Liver (tissue), 9 donors: ENCODE data around the gene TMEM165. TPM values are rescaled to one million over a fixed set of nuclear protein-coding genes. Genes with fewer than 3 reads are reported as not detected.

Source experiments
- DNase-seq: peaks from one replicate; pipeline ENCODE4 v3.0.0-alpha.2; 2017; ENCODE audit warnings: low spot score
- H3K27ac ChIP-seq, 2 donors: one replicate each; pipeline ENCODE4 v1.7.0; 2013; ENCODE audit warnings: inconsistent platforms in 2 of 2, low read length in 2 of 2, control low read depth in 1 of 2, low read depth in 1 of 2, mild to moderate bottlenecking in 1 of 2
- H3K27me3 ChIP-seq, 4 donors: one replicate each; pipeline versions ENCODE4 v1.6.1 to v1.7.0; 2013; ENCODE audit warnings: low read length in 3 of 4, inconsistent platforms in 1 of 4, mild to moderate bottlenecking in 1 of 4, moderate library complexity in 1 of 4; ENCODE audit not compliant: control insufficient read depth in 4 of 4, insufficient read depth in 4 of 4
- H3K36me3 ChIP-seq, 4 donors: one replicate each; pipeline versions ENCODE4 v1.6.1 to v1.7.0; 2013; ENCODE audit warnings: low read length in 3 of 4, mild to moderate bottlenecking in 3 of 4, low read depth in 1 of 4, moderate library complexity in 1 of 4; ENCODE audit not compliant: control insufficient read depth in 4 of 4, insufficient read depth in 3 of 4
- H3K4me1 ChIP-seq, 4 donors: one replicate each; pipeline versions ENCODE4 v1.6.1 to v1.7.0; 2013; ENCODE audit warnings: low read length in 3 of 4, mild to moderate bottlenecking in 3 of 4, moderate library complexity in 1 of 4; ENCODE audit not compliant: control insufficient read depth in 4 of 4, insufficient read depth in 4 of 4
- H3K4me3 ChIP-seq, 3 donors: one replicate each; pipeline versions ENCODE4 v1.6.1 to v1.7.0; 2013; ENCODE audit warnings: low read length in 3 of 3, control low read depth in 1 of 3, low read depth in 1 of 3, mild to moderate bottlenecking in 1 of 3
- H3K9ac ChIP-seq, 2 donors: one replicate each; pipeline ENCODE4 v1.7.0; 2013; ENCODE audit warnings: low read length in 2 of 2, mild to moderate bottlenecking in 2 of 2, moderate library complexity in 2 of 2, control low read depth in 1 of 2, low read depth in 1 of 2
- H3K9me3 ChIP-seq, 4 donors: one replicate each; pipeline versions ENCODE4 v1.6.1 to v1.7.0; 2013; ENCODE audit warnings: low read length in 3 of 4; ENCODE audit not compliant: control insufficient read depth in 4 of 4
- EGR1 ChIP-seq, 2 donors: IDR thresholded peaks; 2 replicates each; pipeline ENCODE4 v1.6.1; 2016 to 2018; ENCODE audit warnings: antibody characterized with exemption in 2 of 2, low read depth in 2 of 2
- FOXA1 ChIP-seq: IDR thresholded peaks from 2 replicates; pipeline ENCODE4 v1.6.1; 2016; ENCODE audit warnings: antibody characterized with exemption
- FOXA2 ChIP-seq: IDR thresholded peaks from 2 replicates; pipeline ENCODE4 v1.6.1; 2016; ENCODE audit warnings: antibody characterized with exemption
- GABPA ChIP-seq, 2 donors: IDR thresholded peaks in 1 of 2; conservative IDR thresholded peaks in 1 of 2; 2 replicates each; pipeline ENCODE4 v1.6.1; 2016; ENCODE audit warnings: antibody characterized with exemption in 2 of 2, mild to moderate bottlenecking in 1 of 2, moderate library complexity in 1 of 2
- HNF4A ChIP-seq, 2 donors: conservative IDR thresholded peaks; 2 replicates each; pipeline ENCODE4 v1.6.1; 2016; ENCODE audit warnings: antibody characterized with exemption in 2 of 2, mild to moderate bottlenecking in 2 of 2
- HNF4G ChIP-seq: IDR thresholded peaks from 2 replicates; pipeline ENCODE4 v1.6.1; 2016; ENCODE audit warnings: antibody characterized with exemption
- JUND ChIP-seq, 2 donors: IDR thresholded peaks; 2 replicates each; pipeline ENCODE4 v1.6.1; 2016; ENCODE audit warnings: antibody characterized with exemption in 2 of 2
- NR2F2 ChIP-seq: IDR thresholded peaks from 2 replicates; pipeline ENCODE4 v1.6.1; 2016; ENCODE audit warnings: antibody characterized with exemption
- RAD21 ChIP-seq, 2 donors: IDR thresholded peaks; 2 replicates each; pipeline ENCODE4 v1.6.1; 2016; ENCODE audit warnings: antibody characterized with exemption in 2 of 2, mild to moderate bottlenecking in 2 of 2
- RXRA ChIP-seq, 2 donors: IDR thresholded peaks; 2 replicates each; pipeline ENCODE4 v1.6.1; 2017 to 2018; ENCODE audit warnings: antibody characterized with exemption in 2 of 2, mild to moderate bottlenecking in 1 of 2
- SP1 ChIP-seq: IDR thresholded peaks from 2 replicates; pipeline ENCODE4 v1.6.1; 2018; ENCODE audit warnings: antibody characterized with exemption, mild to moderate bottlenecking
- YY1 ChIP-seq: IDR thresholded peaks from 2 replicates; pipeline ENCODE4 v1.6.1; 2016; ENCODE audit warnings: antibody characterized with exemption, mild to moderate bottlenecking
- WGBS: extraction: QIAGEN DNeasy Blood & Tissue Kit; methylation state at CpG from one replicate; pipeline ENCODE4 v1.1.7; 2013; 5-methylcytosine and 5-hydroxymethylcytosine counted together
- polyA plus RNA-seq, 2 donors: library from polyadenylated mRNA; stranded (reverse) in 1 of 2; unstranded in 1 of 2; fragments of 200-250 nt in 1 of 2; fragments of >200 nt in 1 of 2; fragmentation: Nextera tagmentation in 1 of 2; extraction: Ambion mirVana in 1 of 2; gene quantifications; one replicate each; pipeline versions ENCODE4 v1.2.1 to v1.2.3, GENCODE V29; 2013 to 2015
- total RNA-seq, 2 donors: library from RNA; depleted of rRNA; stranded (reverse); fragments of >200 nt; gene quantifications; one replicate each; pipeline ENCODE4 v1.2.3, GENCODE V29; 2014
- TF ChIP-seq, protein P1 (sequence below): IDR thresholded peaks from 2 replicates; pipeline ENCODE4 v1.6.1; 2016; ENCODE audit warnings: antibody characterized with exemption
- TF ChIP-seq, protein P2 (sequence below): IDR thresholded peaks from 2 replicates; pipeline ENCODE4 v1.6.1; 2016; ENCODE audit warnings: antibody characterized with exemption
- TF ChIP-seq, protein P3 (sequence below): fragments of 150-350 bp; IDR thresholded peaks from 2 replicates; pipeline ENCODE4 v1.5.1; 2017; ENCODE audit warnings: improper control_type of control experiment, low read depth, low read length; ENCODE audit not compliant: missing input control
- TF ChIP-seq, protein P4 (sequence below): IDR thresholded peaks from 2 replicates; pipeline ENCODE4 v1.6.1; 2016; ENCODE audit warnings: antibody characterized with exemption, mild to moderate bottlenecking
- donor health status: healthy.
- donor health status: healthy.
- donor health status: healthy.
- donor health status: healthy.
- donor health status: healthy.

TMEM165 gene
- total and polyA plus RNA-seq, 4 donors = 16.4 to 42.1 (median 29.1) TPM

DNA sequence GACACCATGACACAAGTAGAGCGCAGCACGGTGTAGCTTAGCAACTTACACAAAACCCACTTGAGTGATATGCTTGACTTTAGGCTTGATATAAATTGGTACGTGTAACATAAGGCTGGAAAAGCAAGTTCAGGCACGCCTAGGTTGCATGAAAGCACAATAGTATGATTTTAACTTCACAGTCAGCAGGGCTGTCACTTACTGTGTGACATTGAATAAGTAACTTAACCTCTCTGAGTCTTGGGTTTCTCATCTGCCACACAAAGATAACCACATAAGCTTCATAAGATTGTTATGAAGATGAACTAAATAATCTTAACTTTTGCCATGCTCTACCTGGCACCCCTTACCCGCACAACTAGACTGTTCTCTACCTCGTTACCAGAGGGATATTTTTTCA lies 40.2 kb upstream of the TMEM165 start:
- DNase-seq = no peak
- no peaks in the 10 kb centered on the region for H3K27me3 ChIP-seq
- H3K4me3 ChIP-seq = no peak overlapping the region
- no peaks in the 10 kb centered on the region for H3K36me3 ChIP-seq
- H3K9me3 ChIP-seq = no peaks in the 10 kb centered on the region
- TF ChIP-seq, protein P1, sequence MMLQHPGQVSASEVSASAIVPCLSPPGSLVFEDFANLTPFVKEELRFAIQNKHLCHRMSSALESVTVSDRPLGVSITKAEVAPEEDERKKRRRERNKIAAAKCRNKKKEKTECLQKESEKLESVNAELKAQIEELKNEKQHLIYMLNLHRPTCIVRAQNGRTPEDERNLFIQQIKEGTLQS = no peak
- TF ChIP-seq RAD21 (IDR thresholded peaks at IDR 0.05) = no peak
- no peak for TF ChIP-seq FOXA2
- no peak for TF ChIP-seq GABPA (IDR thresholded peaks at IDR 0.05 in 1 of 2, conservative IDR thresholded peaks at IDR 0.05 in 1 of 2)
- TF ChIP-seq YY1 = no peak
- TF ChIP-seq, protein P2, sequence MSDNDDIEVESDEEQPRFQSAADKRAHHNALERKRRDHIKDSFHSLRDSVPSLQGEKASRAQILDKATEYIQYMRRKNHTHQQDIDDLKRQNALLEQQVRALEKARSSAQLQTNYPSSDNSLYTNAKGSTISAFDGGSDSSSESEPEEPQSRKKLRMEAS = no peak
- no peak for TF ChIP-seq HNF4G
- TF ChIP-seq, protein P3, sequence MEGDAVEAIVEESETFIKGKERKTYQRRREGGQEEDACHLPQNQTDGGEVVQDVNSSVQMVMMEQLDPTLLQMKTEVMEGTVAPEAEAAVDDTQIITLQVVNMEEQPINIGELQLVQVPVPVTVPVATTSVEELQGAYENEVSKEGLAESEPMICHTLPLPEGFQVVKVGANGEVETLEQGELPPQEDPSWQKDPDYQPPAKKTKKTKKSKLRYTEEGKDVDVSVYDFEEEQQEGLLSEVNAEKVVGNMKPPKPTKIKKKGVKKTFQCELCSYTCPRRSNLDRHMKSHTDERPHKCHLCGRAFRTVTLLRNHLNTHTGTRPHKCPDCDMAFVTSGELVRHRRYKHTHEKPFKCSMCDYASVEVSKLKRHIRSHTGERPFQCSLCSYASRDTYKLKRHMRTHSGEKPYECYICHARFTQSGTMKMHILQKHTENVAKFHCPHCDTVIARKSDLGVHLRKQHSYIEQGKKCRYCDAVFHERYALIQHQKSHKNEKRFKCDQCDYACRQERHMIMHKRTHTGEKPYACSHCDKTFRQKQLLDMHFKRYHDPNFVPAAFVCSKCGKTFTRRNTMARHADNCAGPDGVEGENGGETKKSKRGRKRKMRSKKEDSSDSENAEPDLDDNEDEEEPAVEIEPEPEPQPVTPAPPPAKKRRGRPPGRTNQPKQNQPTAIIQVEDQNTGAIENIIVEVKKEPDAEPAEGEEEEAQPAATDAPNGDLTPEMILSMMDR = no peak
- no peak for TF ChIP-seq RXRA (IDR thresholded peaks at IDR 0.05)
- TF ChIP-seq FOXA1 = no peak
- TF ChIP-seq EGR1 (IDR thresholded peaks at IDR 0.05; ENCODE audit: low read depth in 2 of 2) = no peak
- TF ChIP-seq, protein P4, sequence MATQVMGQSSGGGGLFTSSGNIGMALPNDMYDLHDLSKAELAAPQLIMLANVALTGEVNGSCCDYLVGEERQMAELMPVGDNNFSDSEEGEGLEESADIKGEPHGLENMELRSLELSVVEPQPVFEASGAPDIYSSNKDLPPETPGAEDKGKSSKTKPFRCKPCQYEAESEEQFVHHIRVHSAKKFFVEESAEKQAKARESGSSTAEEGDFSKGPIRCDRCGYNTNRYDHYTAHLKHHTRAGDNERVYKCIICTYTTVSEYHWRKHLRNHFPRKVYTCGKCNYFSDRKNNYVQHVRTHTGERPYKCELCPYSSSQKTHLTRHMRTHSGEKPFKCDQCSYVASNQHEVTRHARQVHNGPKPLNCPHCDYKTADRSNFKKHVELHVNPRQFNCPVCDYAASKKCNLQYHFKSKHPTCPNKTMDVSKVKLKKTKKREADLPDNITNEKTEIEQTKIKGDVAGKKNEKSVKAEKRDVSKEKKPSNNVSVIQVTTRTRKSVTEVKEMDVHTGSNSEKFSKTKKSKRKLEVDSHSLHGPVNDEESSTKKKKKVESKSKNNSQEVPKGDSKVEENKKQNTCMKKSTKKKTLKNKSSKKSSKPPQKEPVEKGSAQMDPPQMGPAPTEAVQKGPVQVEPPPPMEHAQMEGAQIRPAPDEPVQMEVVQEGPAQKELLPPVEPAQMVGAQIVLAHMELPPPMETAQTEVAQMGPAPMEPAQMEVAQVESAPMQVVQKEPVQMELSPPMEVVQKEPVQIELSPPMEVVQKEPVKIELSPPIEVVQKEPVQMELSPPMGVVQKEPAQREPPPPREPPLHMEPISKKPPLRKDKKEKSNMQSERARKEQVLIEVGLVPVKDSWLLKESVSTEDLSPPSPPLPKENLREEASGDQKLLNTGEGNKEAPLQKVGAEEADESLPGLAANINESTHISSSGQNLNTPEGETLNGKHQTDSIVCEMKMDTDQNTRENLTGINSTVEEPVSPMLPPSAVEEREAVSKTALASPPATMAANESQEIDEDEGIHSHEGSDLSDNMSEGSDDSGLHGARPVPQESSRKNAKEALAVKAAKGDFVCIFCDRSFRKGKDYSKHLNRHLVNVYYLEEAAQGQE = no peak
- no peak for TF ChIP-seq JUND (IDR thresholded peaks at IDR 0.05)
- no peak for TF ChIP-seq NR2F2
- TF ChIP-seq HNF4A (conservative IDR thresholded peaks at IDR 0.05) = no peak
- TF ChIP-seq SP1 = no peak
- 80% methylated on average over 6 of the region's 6 CpGs for WGBS
- no peak overlapping the region for H3K9ac ChIP-seq
- H3K27ac ChIP-seq = no peak overlapping the region
- H3K4me1 ChIP-seq = no peaks in the 10 kb centered on the region

DNA sequence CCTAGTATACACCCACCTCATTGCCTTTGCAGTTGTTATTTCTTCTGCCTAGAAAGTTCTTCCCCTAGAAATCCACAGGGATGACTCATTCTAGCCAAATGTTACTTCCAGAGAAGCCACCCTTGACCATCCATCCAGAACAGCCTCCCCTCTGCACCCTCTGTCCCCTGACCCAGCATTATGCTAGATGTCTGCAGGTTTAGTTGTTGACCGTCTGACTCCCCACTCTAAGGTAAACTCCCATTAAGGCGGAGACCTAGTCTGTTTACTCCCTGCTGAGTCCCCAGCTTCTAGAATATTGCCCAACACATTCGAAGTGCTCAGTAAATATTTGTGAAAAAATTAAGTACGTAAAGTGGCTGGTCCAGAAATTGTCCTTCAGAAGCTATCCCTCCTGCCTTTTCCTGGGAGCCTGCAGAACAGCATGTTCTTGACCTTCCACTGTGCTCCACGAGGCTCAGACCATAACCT lies 38.7 kb upstream of the TMEM165 start:
- no peak overlapping the region for H3K27ac ChIP-seq
- TF ChIP-seq, protein P2 = no peak
- TF ChIP-seq, protein P3 = no peak
- no peak for TF ChIP-seq HNF4A (conservative IDR thresholded peaks at IDR 0.05)
- TF ChIP-seq NR2F2 = no peak
- no peak for TF ChIP-seq FOXA1
- no peak for TF ChIP-seq RAD21 (IDR thresholded peaks at IDR 0.05)
- TF ChIP-seq GABPA (IDR thresholded peaks at IDR 0.05 in 1 of 2, conservative IDR thresholded peaks at IDR 0.05 in 1 of 2) = no peak
- no peak for TF ChIP-seq HNF4G
- WGBS = 70% methylated on average over 5 of the region's 5 CpGs
- H3K27me3 ChIP-seq = no peaks in the 10 kb centered on the region
- H3K4me1 ChIP-seq = no peaks in the 10 kb centered on the region
- no peak for DNase-seq
- no peak overlapping the region for H3K4me3 ChIP-seq
- no peak overlapping the region for H3K9ac ChIP-seq
- H3K36me3 ChIP-seq = no peaks in the 10 kb centered on the region
- no peaks in the 10 kb centered on the region for H3K9me3 ChIP-seq
